Neural progenitor cell (in vitro differentiated cells): Measurements from ENCODE around the gene CBFA2T2. TPM values are rescaled to one million over a fixed set of nuclear protein-coding genes. Genes with fewer than 3 reads are reported as not detected.
A peak's percentile ranks its signal among the peaks of the same experiment; 100 is the strongest.

ENCODE experiments used
- DNase-seq: peaks from one replicate; pipeline ENCODE4 v3.0.0-alpha.2; 2016; ENCODE audit warnings: low spot score
- H2AFZ ChIP-seq: fragments of 200-600 bp; sonication (generic); replicated peaks from 2 replicates; pipeline ENCODE4 v1.6.1; 2016; ENCODE audit warnings: antibody characterized with exemption
- H3F3A ChIP-seq: fragments of 200-600 bp; sonication (generic); 2 replicates; pipeline ENCODE4 v1.6.1; 2016; ENCODE audit warnings: antibody characterized with exemption, low read depth
- H3K27ac ChIP-seq: fragments of 200-600 bp; sonication (generic); 2 replicates; pipeline ENCODE4 v1.5.1; 2016; ENCODE audit warnings: mild to moderate bottlenecking
- H3K27me3 ChIP-seq: fragments of 200-600 bp; sonication (generic); 2 replicates; pipeline ENCODE4 v1.6.1; 2016; ENCODE audit warnings: mild to moderate bottlenecking, moderate library complexity
- H3K36me3 ChIP-seq: fragments of 200-600 bp; sonication (generic); 2 replicates; pipeline ENCODE4 v1.5.1; 2016
- H3K4me1 ChIP-seq: fragments of 200-600 bp; sonication (generic); 2 replicates; pipeline ENCODE4 v1.6.1; 2016; ENCODE audit warnings: mixed run types
- H3K4me2 ChIP-seq: fragments of 200-600 bp; sonication (generic); 2 replicates; pipeline ENCODE4 v1.6.1; 2016
- H3K4me3 ChIP-seq: fragments of 200-600 bp; sonication (generic); 2 replicates; pipeline ENCODE4 v1.5.1; 2016
- H3K79me2 ChIP-seq: fragments of 200-600 bp; sonication (generic); 2 replicates; pipeline ENCODE4 v1.6.1; 2016; ENCODE audit warnings: low read depth
- H3K9ac ChIP-seq: fragments of 200-600 bp; sonication (generic); 2 replicates; pipeline ENCODE4 v1.6.1; 2016
- H3K9me3 ChIP-seq: fragments of 200-600 bp; sonication (generic); 2 replicates; pipeline ENCODE4 v1.5.1; 2016; ENCODE audit warnings: low read depth
- H4K20me1 ChIP-seq: fragments of 200-600 bp; sonication (generic); 2 replicates; pipeline ENCODE4 v1.6.1; 2016; ENCODE audit warnings: low read depth
- H3K27ac Mint-ChIP-seq: 3 replicates; pipeline ENCODE4 v1.8.0; 2021; ENCODE audit warnings: mixed read lengths
- H3K27me3 Mint-ChIP-seq: 2 replicates; pipeline ENCODE4 v1.8.0; 2022; ENCODE audit warnings: low read depth, mild to moderate bottlenecking, inconsistent platforms, moderate library complexity, mixed read lengths; ENCODE audit not compliant: insufficient read depth
- H3K36me3 Mint-ChIP-seq: 3 replicates; pipeline ENCODE4 v1.8.0; 2021; ENCODE audit warnings: mixed read lengths
- H3K4me1 Mint-ChIP-seq: 3 replicates; pipeline ENCODE4 v1.8.0; 2021; ENCODE audit warnings: mixed read lengths
- H3K4me3 Mint-ChIP-seq: 3 replicates; pipeline ENCODE4 v1.8.0; 2021; ENCODE audit warnings: mild to moderate bottlenecking, moderate library complexity, mixed read lengths
- H3K9me3 Mint-ChIP-seq: 3 replicates; pipeline ENCODE4 v1.8.0; 2020; ENCODE audit warnings: mixed read lengths
- EZH2 ChIP-seq: fragments of 200-600 bp; sonication (generic); IDR thresholded peaks from 2 replicates; pipeline ENCODE4 v1.6.1; 2017; ENCODE audit warnings: antibody characterized with exemption, mild to moderate bottlenecking, moderate library complexity
- EZH2phosphoT487 ChIP-seq: fragments of 200-600 bp; sonication (generic); IDR thresholded peaks from 2 replicates; pipeline ENCODE4 v1.6.1; 2017; ENCODE audit warnings: antibody characterized with exemption
- total RNA-seq: library from RNA; depleted of rRNA; stranded (reverse); fragments of >200 nt; gene quantifications from 2 replicates; pipeline ENCODE4 v1.2.3, GENCODE V29; 2015; ENCODE audit warnings: low replicate concordance
- TF ChIP-seq, protein P1 (sequence below): fragments of 200-600 bp; sonication (generic); IDR thresholded peaks from 2 replicates; pipeline ENCODE4 v1.5.1; 2017; ENCODE audit warnings: antibody characterized with exemption, mild to moderate bottlenecking

CBFA2T2 gene
- total RNA-seq, 1 donor from 2014 or later, result 11.9 TPM

DNA sequence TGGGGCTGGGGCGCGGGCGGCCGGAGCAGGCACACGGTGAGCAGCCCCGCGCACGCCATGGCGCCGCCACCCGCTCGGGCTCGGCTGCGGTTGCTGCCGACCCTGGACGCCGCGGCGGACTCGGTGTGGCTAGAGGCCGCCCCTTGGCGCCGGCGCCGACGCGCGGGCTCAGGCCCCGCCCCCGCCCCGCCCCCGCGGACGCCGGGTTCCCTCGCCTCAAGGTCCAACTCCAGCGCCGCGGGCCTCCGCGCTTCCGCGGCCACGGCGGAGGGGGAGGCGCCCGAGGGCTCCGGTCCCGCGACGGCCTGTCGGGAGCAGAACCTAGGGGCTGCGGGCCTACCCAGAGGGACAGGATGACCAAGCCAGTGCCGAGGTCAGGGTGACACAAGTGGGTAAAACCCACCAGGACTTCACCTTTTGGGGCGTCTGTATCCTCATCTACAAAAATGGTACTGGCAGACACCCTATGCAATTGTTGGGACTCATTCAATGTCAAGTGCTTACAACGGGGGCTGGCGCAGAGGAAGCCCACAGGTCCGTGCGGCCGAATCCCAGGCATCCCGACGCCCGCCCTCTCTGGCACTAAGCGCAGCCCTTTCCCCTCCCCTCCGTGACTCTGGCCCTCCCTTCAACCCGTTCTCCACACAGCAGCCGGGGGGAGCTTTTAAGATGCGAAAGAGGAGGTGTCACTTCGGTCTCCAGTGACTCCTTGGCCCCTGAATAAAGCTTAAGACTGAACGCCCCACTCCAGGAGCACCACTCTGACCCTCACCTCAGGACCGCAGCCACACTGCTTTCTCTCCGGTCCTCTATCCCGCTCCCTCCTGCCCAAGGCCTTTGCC is 184.6 kb downstream of the CBFA2T2 start, which contains the start of gene NECAB3:
Gene NECAB3, minus strand, starts transcription at position 135 of the 842 bp plus-strand sequence. Its CDS starts 76 bp downstream, at position 59.
- DNase-seq, result peak; percentile 94
- H3K27me3 ChIP-seq, result no peaks in the 10 kb centered on the region
- no peak within 1 kb of the TSS for H3K27ac ChIP-seq
- no peaks in the 10 kb centered on the region for H3K36me3 ChIP-seq
- H4K20me1 ChIP-seq, result peaks cover 45% of the 10 kb centered on the region
- no peaks in the 10 kb centered on the region for H3K9me3 Mint-ChIP-seq
- peak within 1 kb of the TSS; percentile 62 for H3K27ac Mint-ChIP-seq
- peak within 1 kb of the TSS; percentile 74 for H3K4me3 ChIP-seq
- peaks cover 8% of the 10 kb centered on the region for H3K27me3 Mint-ChIP-seq
- H3K79me2 ChIP-seq, result no peaks in the 10 kb centered on the region
- peaks cover 23% of the 10 kb centered on the region for H3K4me1 ChIP-seq
- H3K9ac ChIP-seq, result peak within 1 kb of the TSS; percentile 55
- H3K9me3 ChIP-seq, result no peaks in the 10 kb centered on the region
- peaks cover 27% of the 10 kb centered on the region for H3F3A ChIP-seq
- H2AFZ ChIP-seq, result peak within 1 kb of the TSS; percentile 56
- TF ChIP-seq, protein P1, sequence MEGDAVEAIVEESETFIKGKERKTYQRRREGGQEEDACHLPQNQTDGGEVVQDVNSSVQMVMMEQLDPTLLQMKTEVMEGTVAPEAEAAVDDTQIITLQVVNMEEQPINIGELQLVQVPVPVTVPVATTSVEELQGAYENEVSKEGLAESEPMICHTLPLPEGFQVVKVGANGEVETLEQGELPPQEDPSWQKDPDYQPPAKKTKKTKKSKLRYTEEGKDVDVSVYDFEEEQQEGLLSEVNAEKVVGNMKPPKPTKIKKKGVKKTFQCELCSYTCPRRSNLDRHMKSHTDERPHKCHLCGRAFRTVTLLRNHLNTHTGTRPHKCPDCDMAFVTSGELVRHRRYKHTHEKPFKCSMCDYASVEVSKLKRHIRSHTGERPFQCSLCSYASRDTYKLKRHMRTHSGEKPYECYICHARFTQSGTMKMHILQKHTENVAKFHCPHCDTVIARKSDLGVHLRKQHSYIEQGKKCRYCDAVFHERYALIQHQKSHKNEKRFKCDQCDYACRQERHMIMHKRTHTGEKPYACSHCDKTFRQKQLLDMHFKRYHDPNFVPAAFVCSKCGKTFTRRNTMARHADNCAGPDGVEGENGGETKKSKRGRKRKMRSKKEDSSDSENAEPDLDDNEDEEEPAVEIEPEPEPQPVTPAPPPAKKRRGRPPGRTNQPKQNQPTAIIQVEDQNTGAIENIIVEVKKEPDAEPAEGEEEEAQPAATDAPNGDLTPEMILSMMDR, result no peak
- TF ChIP-seq EZH2 (no peak), EZH2phosphoT487 (no peak)
- peak within 1 kb of the TSS; percentile 97 for H3K4me2 ChIP-seq
- H3K36me3 Mint-ChIP-seq, result peaks cover 13% of the 10 kb centered on the region
- peaks cover 40% of the 10 kb centered on the region for H3K4me1 Mint-ChIP-seq
- H3K4me3 Mint-ChIP-seq, result peak within 1 kb of the TSS; percentile 87

DNA sequence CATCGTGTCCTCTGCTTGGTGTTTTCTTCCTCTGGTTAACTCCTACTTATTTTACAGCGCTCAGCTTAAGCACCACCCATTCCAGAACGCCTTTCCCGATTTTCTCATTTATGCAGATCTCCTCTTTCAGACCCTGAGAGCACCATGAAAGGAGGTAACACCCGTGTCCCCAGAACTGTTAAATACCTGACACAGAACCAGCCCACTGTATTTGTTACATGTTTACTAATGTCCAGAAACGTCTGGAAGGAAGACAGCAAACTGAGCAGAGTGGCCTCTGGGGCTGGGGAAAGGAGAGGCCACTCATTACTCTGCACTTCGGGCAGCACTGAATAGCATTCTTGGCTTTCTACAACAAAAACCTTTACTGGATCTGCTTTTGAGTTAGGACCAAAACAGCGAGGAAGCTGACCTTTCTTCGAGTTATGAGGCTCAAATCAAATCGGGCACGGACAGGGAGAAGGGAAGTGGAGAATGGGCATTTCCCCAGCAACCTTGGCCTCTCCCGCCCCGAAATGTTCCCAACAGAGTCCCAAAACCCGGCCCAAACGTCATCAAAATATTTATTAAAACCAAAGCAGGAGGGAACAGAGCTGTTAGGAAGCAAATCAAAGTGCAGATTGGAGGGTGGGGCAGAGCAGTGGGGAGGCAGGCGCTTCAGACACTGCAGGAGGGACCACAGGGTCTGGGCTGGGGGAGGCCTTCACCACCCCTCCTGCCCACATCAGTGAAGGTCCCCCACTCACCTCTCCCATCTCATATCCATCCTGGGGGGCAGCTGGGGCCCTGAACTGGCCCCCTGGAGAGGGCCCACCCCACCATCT is 185.5 kb downstream of the CBFA2T2 start:
- Mint-ChIP-seq H3K27ac (peak overlapping the region; percentile 62), H3K4me3 (peak overlapping the region; percentile 82)
- no peak overlapping the region for H2AFZ ChIP-seq

DNA sequence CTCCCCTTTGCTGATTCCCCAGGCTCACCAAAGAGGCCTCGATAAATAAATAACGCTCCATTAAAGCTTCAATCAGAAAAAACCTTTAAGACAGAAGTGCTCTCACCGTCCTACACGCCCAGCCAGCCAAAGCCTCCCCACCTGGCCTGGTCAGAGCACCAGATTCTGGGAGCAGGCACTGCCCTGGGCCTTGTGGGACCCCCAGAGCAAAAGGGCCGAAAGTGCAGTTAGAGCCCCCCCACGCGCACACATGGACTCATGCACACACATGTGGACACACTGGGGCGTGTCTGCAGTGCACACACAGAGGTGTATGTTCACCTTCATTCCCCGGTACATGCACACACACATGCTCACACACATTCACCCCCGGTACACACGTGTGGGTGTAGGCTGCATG is 186.2 kb downstream of the CBFA2T2 start:
- peaks cover 60% of the 10 kb centered on the region for H4K20me1 ChIP-seq
- no peak overlapping the region for H3K4me2 ChIP-seq
- Mint-ChIP-seq H3K9me3 (no peaks in the 10 kb centered on the region), H3K36me3 (peaks cover 7% of the 10 kb centered on the region), H3K4me3 (peak overlapping the region; percentile 21), H3K27ac (no peak overlapping the region), H3K27me3 (peaks cover 8% of the 10 kb centered on the region), H3K4me1 (peaks cover 43% of the 10 kb centered on the region)
- TF ChIP-seq EZH2 (no peak), EZH2phosphoT487 (no peak)
- TF ChIP-seq, protein P1, result no peak
- H3K9ac ChIP-seq, result no peak overlapping the region
- H3F3A ChIP-seq, result peaks cover 27% of the 10 kb centered on the region
- H3K36me3 ChIP-seq, result no peaks in the 10 kb centered on the region
- no peaks in the 10 kb centered on the region for H3K27me3 ChIP-seq
- no peak for DNase-seq
- H3K79me2 ChIP-seq, result peaks cover 2% of the 10 kb centered on the region
- H3K4me3 ChIP-seq, result no peak overlapping the region
- H2AFZ ChIP-seq, result no peak overlapping the region
- no peaks in the 10 kb centered on the region for H3K9me3 ChIP-seq
- no peak overlapping the region for H3K27ac ChIP-seq
- H3K4me1 ChIP-seq, result peaks cover 23% of the 10 kb centered on the region

More for the DNA sequence above, 185.5 kb downstream of the CBFA2T2 start:
- H3K36me3 ChIP-seq, result no peaks in the 10 kb centered on the region
- H3K4me1 Mint-ChIP-seq, result peaks cover 40% of the 10 kb centered on the region
- no peaks in the 10 kb centered on the region for H3K9me3 ChIP-seq
- H3K79me2 ChIP-seq, result no peaks in the 10 kb centered on the region
- peak overlapping the region; percentile 97 for H3K4me2 ChIP-seq
- H3K4me1 ChIP-seq, result peaks cover 23% of the 10 kb centered on the region
- H3K27me3 Mint-ChIP-seq, result peaks cover 8% of the 10 kb centered on the region
- no peaks in the 10 kb centered on the region for H3K27me3 ChIP-seq
- peak overlapping the region; percentile 74 for H3K4me3 ChIP-seq
- H3K36me3 Mint-ChIP-seq, result peaks cover 7% of the 10 kb centered on the region
- peaks cover 53% of the 10 kb centered on the region for H4K20me1 ChIP-seq
- no peak overlapping the region for H3K27ac ChIP-seq
- H3F3A ChIP-seq, result peaks cover 27% of the 10 kb centered on the region
- DNase-seq, result no peak
- H3K9ac ChIP-seq, result no peak overlapping the region
- TF ChIP-seq, protein P1, result no peak
- TF ChIP-seq EZH2 (no peak), EZH2phosphoT487 (no peak)
- no peaks in the 10 kb centered on the region for H3K9me3 Mint-ChIP-seq
